ENCODE data around the gene FAM184B. TPM values are rescaled to one million over a fixed set of nuclear protein-coding genes. Genes with fewer than 3 reads are reported as not detected.

FAM184B gene
- total RNA-seq, 1 donor: not detected

GRCh38 chr4:17636341-17636695, 145.1 kb downstream of the FAM184B start:
- DNase-seq (ENCODE audit: low read depth): no peak
- TF ChIP-seq CTCF (IDR thresholded peaks at IDR 0.05; ENCODE audit: insufficient read depth, low read length): no peak
- H3K4me3 ChIP-seq (ENCODE audit: low read depth, low read length): no peak overlapping the region

GRCh38 chr4:17635056-17635455, 146.4 kb downstream of the FAM184B start:
- H3K4me3 ChIP-seq (ENCODE audit: low read depth, low read length): no peak overlapping the region
- TF ChIP-seq CTCF (IDR thresholded peaks at IDR 0.05; ENCODE audit: insufficient read depth, low read length): no peak
- no peak for DNase-seq (ENCODE audit: low read depth)

- no peak overlapping the region for H3K4me3 ChIP-seq (ENCODE audit: low read depth, low read length)
- no peak for TF ChIP-seq CTCF (IDR thresholded peaks at IDR 0.05; ENCODE audit: insufficient read depth, low read length)
- no peak for DNase-seq (ENCODE audit: low read depth)
These were observed 147.8 kb downstream of the FAM184B start for GRCh38 chr4:17633600-17633999.

- no peak for DNase-seq (ENCODE audit: low read depth)
- no peak overlapping the region for H3K4me3 ChIP-seq (ENCODE audit: low read depth, low read length)
- no peak for TF ChIP-seq CTCF (IDR thresholded peaks at IDR 0.05; ENCODE audit: insufficient read depth, low read length)
These were observed 151.2 kb downstream of the FAM184B start for GRCh38 chr4:17630228-17630627.

GRCh38 chr4:17624821-17625220, 156.6 kb downstream of the FAM184B start:
- no peak overlapping the region for H3K4me3 ChIP-seq (ENCODE audit: low read depth, low read length)
- DNase-seq (ENCODE audit: low read depth): no peak
- no peak for TF ChIP-seq CTCF (IDR thresholded peaks at IDR 0.05; ENCODE audit: insufficient read depth, low read length)

GRCh38 chr4:17623451-17624001, 157.9 kb downstream of the FAM184B start:
- no peak for DNase-seq (ENCODE audit: low read depth)
- no peak overlapping the region for H3K4me3 ChIP-seq (ENCODE audit: low read depth, low read length)
- TF ChIP-seq CTCF (IDR thresholded peaks at IDR 0.05; ENCODE audit: insufficient read depth, low read length): no peak

- H3K4me3 ChIP-seq (ENCODE audit: low read depth, low read length): no peak overlapping the region
- DNase-seq (ENCODE audit: low read depth): no peak
- TF ChIP-seq CTCF (IDR thresholded peaks at IDR 0.05; ENCODE audit: insufficient read depth, low read length): no peak
These were observed 161.9 kb downstream of the FAM184B start for GRCh38 chr4:17619416-17620105.
